WTC11 (cell line): ENCODE data around the gene IYD. TPM values are rescaled to one million over a fixed set of nuclear protein-coding genes. Genes with fewer than 3 reads are reported as not detected.

Experiments used
- ATAC-seq: fragments of 200-7000 bp; cut with Tn5 transposase; 2 replicates; pipeline ENCODE4 v1.10.0; 2021; ENCODE audit warnings: mild to moderate bottlenecking, moderate library complexity
- CTCF ChIA-PET: fragments of 300-600 bp; sonication (Branson Sonifier 250); formaldehyde crosslinking; loops from one replicate; lab custom pipeline; 2021; ENCODE audit warnings: antibody characterized with exemption; lab: Charles Lee
- POLR2A ChIA-PET: fragments of 350-600 bp; sonication (Branson Sonifier 250); formaldehyde crosslinking; loops from one replicate; lab custom pipeline; 2021; ENCODE audit warnings: antibody characterized with exemption; lab: Charles Lee
- DNase-seq: peaks from one replicate; pipeline ENCODE4 v3.0.0; 2021; ENCODE audit warnings: low spot score
- H3K27ac Mint-ChIP-seq: 2 replicates; pipeline ENCODE4 v1.8.0; 2021; ENCODE audit warnings: mixed read lengths
- H3K27me3 Mint-ChIP-seq: 2 replicates; pipeline ENCODE4 v1.8.0; 2021; ENCODE audit warnings: low read depth, mild to moderate bottlenecking, moderate library complexity, mixed read lengths
- H3K36me3 Mint-ChIP-seq: 2 replicates; pipeline ENCODE4 v1.8.0; 2021; ENCODE audit warnings: mixed read lengths
- H3K4me1 Mint-ChIP-seq: 2 replicates; pipeline ENCODE4 v1.8.0; 2022; ENCODE audit warnings: mixed read lengths
- H3K4me3 Mint-ChIP-seq: 2 replicates; pipeline ENCODE4 v1.8.0; 2021; ENCODE audit warnings: mild to moderate bottlenecking, moderate library complexity, mixed read lengths
- H3K9me3 Mint-ChIP-seq: 2 replicates; pipeline ENCODE4 v1.8.0; 2021; ENCODE audit warnings: mixed read lengths
- CREB1 ChIP-seq: sonication (generic); formaldehyde crosslinking; IDR thresholded peaks from 2 replicates; pipeline ENCODE4 v1.8.0; 2023; ENCODE audit warnings: mild to moderate bottlenecking, missing genetic modification reagents
- ELF4 ChIP-seq: sonication (generic); formaldehyde crosslinking; IDR thresholded peaks from 2 replicates; pipeline ENCODE4 v1.8.1; 2022; ENCODE audit warnings: low read depth, mild to moderate bottlenecking, moderate library complexity, missing genetic modification reagents
- KAT7 ChIP-seq: sonication (generic); formaldehyde crosslinking; IDR thresholded peaks from 2 replicates; pipeline ENCODE4 v1.8.1; 2023; ENCODE audit warnings: missing genetic modification reagents, mild to moderate bottlenecking, borderline replicate concordance
- PRDM15 ChIP-seq: sonication (generic); formaldehyde crosslinking; IDR thresholded peaks from 2 replicates; pipeline ENCODE4 v1.8.0; 2022; ENCODE audit warnings: missing genetic modification reagents
- SMAD3 ChIP-seq: sonication (generic); formaldehyde crosslinking; IDR thresholded peaks from 2 replicates; pipeline ENCODE4 v1.8.0; 2022; ENCODE audit warnings: missing genetic modification reagents, mild to moderate bottlenecking, borderline replicate concordance
- USF2 ChIP-seq: sonication (generic); formaldehyde crosslinking; IDR thresholded peaks from 2 replicates; pipeline ENCODE4 v1.8.1; 2023; ENCODE audit warnings: mild to moderate bottlenecking, missing genetic modification reagents, moderate library complexity
- ZMAT4 ChIP-seq: fragments of 250-450 bp; sonication (Bioruptor Pico); IDR thresholded peaks from 2 replicates; pipeline ENCODE4 v1.9.0; 2021; ENCODE audit warnings: mild to moderate bottlenecking
- ZNF281 ChIP-seq: sonication (generic); formaldehyde crosslinking; IDR thresholded peaks from 2 replicates; pipeline ENCODE4 v1.8.0; 2023; ENCODE audit warnings: mild to moderate bottlenecking, missing genetic modification reagents
- ZNF423 ChIP-seq: fragments of 250-450 bp; sonication (Bioruptor Pico); IDR thresholded peaks from 2 replicates; pipeline ENCODE4 v2.1.2; 2022; ENCODE audit warnings: mild to moderate bottlenecking, moderate library complexity
- ZNF512 ChIP-seq: sonication (generic); formaldehyde crosslinking; IDR thresholded peaks from 2 replicates; pipeline ENCODE4 v1.8.1; 2022; ENCODE audit warnings: missing genetic modification reagents, borderline replicate concordance
- total RNA-seq: library from RNA; stranded (reverse); gene quantifications from 3 replicates; pipeline ENCODE4 v1.2.3, GENCODE V29; 2021
- TF ChIP-seq, protein P1 (sequence below): sonication (generic); formaldehyde crosslinking; conservative IDR thresholded peaks from 2 replicates; pipeline ENCODE4 v1.8.1; 2022; ENCODE audit warnings: mild to moderate bottlenecking, missing genetic modification reagents
- TF ChIP-seq, protein P2 (sequence below): sonication (generic); formaldehyde crosslinking; IDR thresholded peaks from 2 replicates; pipeline ENCODE4 v1.8.0; 2022; ENCODE audit warnings: mild to moderate bottlenecking, missing genetic modification reagents

Gene IYD
- total RNA-seq, 1 experiment from 2014 or later, result not detected

- no peak for TF ChIP-seq ZMAT4 (CRISPR knock-in tag)
- TF ChIP-seq, protein P1, sequence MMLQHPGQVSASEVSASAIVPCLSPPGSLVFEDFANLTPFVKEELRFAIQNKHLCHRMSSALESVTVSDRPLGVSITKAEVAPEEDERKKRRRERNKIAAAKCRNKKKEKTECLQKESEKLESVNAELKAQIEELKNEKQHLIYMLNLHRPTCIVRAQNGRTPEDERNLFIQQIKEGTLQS (CRISPR knock-in tag), result no peak
- TF ChIP-seq, all 79 proteins: peak for 0
These were observed 13.8 kb upstream of the IYD start (continued) for GRCh38 chr6:150354754-150355571.

DNA sequence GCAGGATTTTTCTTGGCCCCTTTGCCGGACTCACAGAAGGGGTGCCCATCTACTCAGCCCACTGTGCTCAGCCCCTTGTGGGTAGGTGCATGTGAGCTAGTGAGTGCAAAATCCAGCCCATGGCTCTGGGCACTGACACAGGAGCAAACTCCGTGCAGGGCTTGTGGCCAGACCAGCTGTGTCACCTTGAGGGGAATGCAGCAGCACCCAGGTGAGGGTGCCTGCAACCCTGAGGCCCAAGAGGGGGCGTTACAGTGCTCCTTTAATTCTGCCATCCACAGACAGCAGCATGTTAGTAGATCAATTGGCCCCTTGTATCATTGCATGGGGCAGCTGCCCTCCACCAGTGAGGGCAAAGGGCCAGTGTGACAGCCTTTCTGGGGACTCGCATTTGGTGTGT, 12.9 kb upstream of the IYD start:
- H3K4me1 Mint-ChIP-seq, result no peaks in the 10 kb centered on the region
- DNase-seq, result no peak
- peak; percentile 43 for ATAC-seq
- 0 out of 2 replicates have a peak, but pooled peaks cover 4% of the 10 kb centered on the region for H3K9me3 Mint-ChIP-seq
- ChIA-PET CTCF (interaction anchor here (0.9 to 1.3 kb wide), 4 partner anchors 39 to 461 kb away, joined by 3 to 5 read pairs (median 4); no protein-coding TSS in a partner anchor), POLR2A (no interaction called here)
- no peak overlapping the region for H3K27ac Mint-ChIP-seq
- peaks cover 2% of the 10 kb centered on the region; the same call in 1 of the 2 replicates for H3K27me3 Mint-ChIP-seq
- H3K36me3 Mint-ChIP-seq, result no peaks in the 10 kb centered on the region
- TF ChIP-seq CREB1 (CRISPR knock-in tag), result no peak
- no peak for TF ChIP-seq KAT7 (CRISPR knock-in tag)
- TF ChIP-seq, protein P2, sequence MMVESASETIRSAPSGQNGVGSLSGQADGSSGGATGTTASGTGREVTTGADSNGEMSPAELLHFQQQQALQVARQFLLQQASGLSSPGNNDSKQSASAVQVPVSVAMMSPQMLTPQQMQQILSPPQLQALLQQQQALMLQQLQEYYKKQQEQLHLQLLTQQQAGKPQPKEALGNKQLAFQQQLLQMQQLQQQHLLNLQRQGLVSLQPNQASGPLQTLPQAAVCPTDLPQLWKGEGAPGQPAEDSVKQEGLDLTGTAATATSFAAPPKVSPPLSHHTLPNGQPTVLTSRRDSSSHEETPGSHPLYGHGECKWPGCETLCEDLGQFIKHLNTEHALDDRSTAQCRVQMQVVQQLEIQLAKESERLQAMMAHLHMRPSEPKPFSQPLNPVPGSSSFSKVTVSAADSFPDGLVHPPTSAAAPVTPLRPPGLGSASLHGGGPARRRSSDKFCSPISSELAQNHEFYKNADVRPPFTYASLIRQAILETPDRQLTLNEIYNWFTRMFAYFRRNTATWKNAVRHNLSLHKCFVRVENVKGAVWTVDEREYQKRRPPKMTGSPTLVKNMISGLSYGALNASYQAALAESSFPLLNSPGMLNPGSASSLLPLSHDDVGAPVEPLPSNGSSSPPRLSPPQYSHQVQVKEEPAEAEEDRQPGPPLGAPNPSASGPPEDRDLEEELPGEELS (CRISPR knock-in tag), result no peak
- TF ChIP-seq PRDM15 (CRISPR knock-in tag), result no peak
- no peak for TF ChIP-seq ZNF423
- TF ChIP-seq, protein P1 (CRISPR knock-in tag), result no peak
- TF ChIP-seq ELF4 (CRISPR knock-in tag), result no peak
- TF ChIP-seq USF2 (CRISPR knock-in tag), result no peak
- no peak for TF ChIP-seq ZNF512
- TF ChIP-seq ZNF281 (CRISPR knock-in tag), result no peak
- no peak for TF ChIP-seq SMAD3 (CRISPR knock-in tag)
- no peak overlapping the region for H3K4me3 Mint-ChIP-seq
